OCI-LY1 (cell line): Measurements from ENCODE around the gene UPF2.

Experiments used
- CTCF ChIP-seq: fragments of 200-600 bp; sonication (generic), shearing (Covaris generic); IDR thresholded peaks from 2 replicates; pipeline ENCODE4 v1.5.1; 2017; ENCODE audit warnings: mild to moderate bottlenecking, antibody characterized with exemption, low read length, moderate library complexity, mixed read lengths
- EZH2 ChIP-seq: fragments of 200-600 bp; sonication (generic), shearing (Covaris generic); IDR thresholded peaks from 2 replicates; pipeline ENCODE4 v1.8.0; 2017; ENCODE audit warnings: borderline replicate concordance, mixed run types, mild to moderate bottlenecking, antibody characterized with exemption, low read length, moderate library complexity, mixed read lengths

- TF ChIP-seq CTCF (no peak), EZH2 (no peak)
Observed at GRCh38 chr10:11876805-11877590, 165.6 kb downstream of the UPF2 start.
